Activated T-helper 2 cell treated with anti-CD3 and anti-CD28 coated beads, Interferon-gamma antibody, Interleukin-2, Interleukin-4, amounts not matched to agents 10 μg/mL and 5 μg/mL and 100 μg/mL, durations not matched to agents 14 hours and 24 hours and 36 hours (primary cell): Measurements from ENCODE around the gene TSHZ3. TPM values are rescaled to one million over a fixed set of nuclear protein-coding genes. Genes with fewer than 3 reads are reported as not detected.

Experiments used
- DNase-seq: peaks from one replicate; pipeline ENCODE4 v3.0.0; 2021; ENCODE audit warnings: low spot score
- H3K27ac Mint-ChIP-seq: one replicate; pipeline ENCODE4 v1.8.0; 2021; ENCODE audit warnings: mixed read lengths
- H3K27me3 Mint-ChIP-seq: one replicate; pipeline ENCODE4 v1.8.0; 2021; ENCODE audit warnings: low read depth, mixed read lengths
- H3K36me3 Mint-ChIP-seq: one replicate; pipeline ENCODE4 v1.8.0; 2021; ENCODE audit warnings: low read depth, mixed read lengths
- H3K4me1 Mint-ChIP-seq: one replicate; pipeline ENCODE4 v1.8.0; 2021; ENCODE audit warnings: low read depth, mixed read lengths
- H3K4me3 Mint-ChIP-seq: one replicate; pipeline ENCODE4 v1.8.0; 2021; ENCODE audit warnings: low read depth, mild to moderate bottlenecking, moderate library complexity, mixed read lengths
- H3K9me3 Mint-ChIP-seq: one replicate; pipeline ENCODE4 v1.8.0; 2021; ENCODE audit warnings: mixed read lengths
- intact Hi-C: fragments of 100-400 bp; cut with micrococcal nuclease; formaldehyde crosslinking; loops from one replicate; pipeline ENCODE4 v1.15.1; 2023
- total RNA-seq: library from RNA; stranded (reverse); gene quantifications from 2 replicates; pipeline ENCODE4 v1.2.3, GENCODE V29; 2022

Gene TSHZ3
- total RNA-seq, 1 donor from 2014 or later, result 0.66 TPM

GRCh38 chr19:31340042-31341025 lies 8.9 kb downstream of the TSHZ3 start:
- no peak for DNase-seq
- peaks cover 53% of the 10 kb centered on the region for H3K27me3 Mint-ChIP-seq

GRCh38 chr19:31339411-31339810 lies 9.8 kb downstream of the TSHZ3 start:
- Mint-ChIP-seq H3K4me3 (no peak overlapping the region), H3K4me1 (peaks cover 14% of the 10 kb centered on the region), H3K36me3 (no peaks in the 10 kb centered on the region), H3K27ac (no peak overlapping the region), H3K27me3 (peaks cover 45% of the 10 kb centered on the region), H3K9me3 (no peaks in the 10 kb centered on the region)
- intact Hi-C loops, result no loop called here
- no peak for DNase-seq

More at GRCh38 chr19:31340042-31341025, 8.9 kb downstream of the TSHZ3 start:
- intact Hi-C loops, result no loop called here
- peaks cover 14% of the 10 kb centered on the region for H3K4me1 Mint-ChIP-seq
- H3K9me3 Mint-ChIP-seq, result no peaks in the 10 kb centered on the region
- H3K27ac Mint-ChIP-seq, result no peak overlapping the region
- no peaks in the 10 kb centered on the region for H3K36me3 Mint-ChIP-seq
- H3K4me3 Mint-ChIP-seq, result no peak overlapping the region

GRCh38 chr19:31338069-31338776 lies 11.0 kb downstream of the TSHZ3 start:
- no peak for DNase-seq
- peaks cover 41% of the 10 kb centered on the region for H3K27me3 Mint-ChIP-seq
- H3K36me3 Mint-ChIP-seq, result no peaks in the 10 kb centered on the region

GRCh38 chr19:31337008-31337914 lies 12.0 kb downstream of the TSHZ3 start:
- intact Hi-C loops, result no loop called here
- DNase-seq, result no peak
- peaks cover 14% of the 10 kb centered on the region for H3K4me1 Mint-ChIP-seq
- no peak overlapping the region for H3K27ac Mint-ChIP-seq
- H3K4me3 Mint-ChIP-seq, result no peak overlapping the region
- H3K27me3 Mint-ChIP-seq, result peaks cover 36% of the 10 kb centered on the region
- H3K9me3 Mint-ChIP-seq, result no peaks in the 10 kb centered on the region
- H3K36me3 Mint-ChIP-seq, result no peaks in the 10 kb centered on the region

More at GRCh38 chr19:31338069-31338776, 11.0 kb downstream of the TSHZ3 start:
- peaks cover 14% of the 10 kb centered on the region for H3K4me1 Mint-ChIP-seq
- intact Hi-C loops, result no loop called here
- H3K9me3 Mint-ChIP-seq, result no peaks in the 10 kb centered on the region
- H3K27ac Mint-ChIP-seq, result no peak overlapping the region
- H3K4me3 Mint-ChIP-seq, result no peak overlapping the region

- Mint-ChIP-seq H3K4me1 (peaks cover 11% of the 10 kb centered on the region), H3K27me3 (peaks cover 29% of the 10 kb centered on the region), H3K9me3 (no peaks in the 10 kb centered on the region), H3K4me3 (no peak overlapping the region), H3K27ac (no peak overlapping the region), H3K36me3 (no peaks in the 10 kb centered on the region)
- no peak for DNase-seq
- intact Hi-C loops, result no loop called here
These were observed 13.5 kb downstream of the TSHZ3 start for GRCh38 chr19:31335716-31336115.

GRCh38 chr19:31334849-31335624 lies 14.2 kb downstream of the TSHZ3 start:
- Mint-ChIP-seq H3K36me3 (no peaks in the 10 kb centered on the region), H3K27ac (no peak overlapping the region), H3K4me3 (no peak overlapping the region), H3K9me3 (no peaks in the 10 kb centered on the region), H3K27me3 (peaks cover 26% of the 10 kb centered on the region), H3K4me1 (peaks cover 8% of the 10 kb centered on the region)
- DNase-seq, result no peak
- intact Hi-C loops, result no loop called here

- Mint-ChIP-seq H3K27ac (no peak overlapping the region), H3K4me3 (no peak overlapping the region), H3K4me1 (peaks cover 2% of the 10 kb centered on the region), H3K27me3 (peaks cover 22% of the 10 kb centered on the region), H3K36me3 (no peaks in the 10 kb centered on the region), H3K9me3 (no peaks in the 10 kb centered on the region)
- intact Hi-C loops, result no loop called here
- no peak for DNase-seq
These were observed 15.0 kb downstream of the TSHZ3 start for GRCh38 chr19:31334101-31334848.

- Mint-ChIP-seq H3K36me3 (no peaks in the 10 kb centered on the region), H3K9me3 (no peaks in the 10 kb centered on the region), H3K4me1 (no peaks in the 10 kb centered on the region), H3K27me3 (peaks cover 10% of the 10 kb centered on the region), H3K4me3 (no peak overlapping the region), H3K27ac (no peak overlapping the region)
- intact Hi-C loops, result no loop called here
- DNase-seq, result no peak
These were observed 17.1 kb downstream of the TSHZ3 start for GRCh38 chr19:31332096-31332495.

GRCh38 chr19:31331536-31331935 lies 17.7 kb downstream of the TSHZ3 start:
- Mint-ChIP-seq H3K27me3 (peaks cover 8% of the 10 kb centered on the region), H3K4me1 (no peaks in the 10 kb centered on the region), H3K36me3 (no peaks in the 10 kb centered on the region), H3K4me3 (no peak overlapping the region), H3K27ac (no peak overlapping the region), H3K9me3 (no peaks in the 10 kb centered on the region)
- intact Hi-C loops, result no loop called here
- DNase-seq, result no peak

- DNase-seq, result no peak
- no peak overlapping the region for H3K4me3 Mint-ChIP-seq
- H3K27me3 Mint-ChIP-seq, result peaks cover 4% of the 10 kb centered on the region
- H3K27ac Mint-ChIP-seq, result no peak overlapping the region
- H3K9me3 Mint-ChIP-seq, result no peaks in the 10 kb centered on the region
- intact Hi-C loops, result no loop called here
- H3K4me1 Mint-ChIP-seq, result no peaks in the 10 kb centered on the region
- H3K36me3 Mint-ChIP-seq, result no peaks in the 10 kb centered on the region
These were observed 18.5 kb downstream of the TSHZ3 start for GRCh38 chr19:31330761-31331160.

GRCh38 chr19:31330237-31330636 lies 19.0 kb downstream of the TSHZ3 start:
- no peaks in the 10 kb centered on the region for H3K4me1 Mint-ChIP-seq
- no peaks in the 10 kb centered on the region for H3K9me3 Mint-ChIP-seq
- H3K27ac Mint-ChIP-seq, result no peak overlapping the region
- no peak overlapping the region for H3K4me3 Mint-ChIP-seq
- intact Hi-C loops, result no loop called here
- no peaks in the 10 kb centered on the region for H3K36me3 Mint-ChIP-seq
- DNase-seq, result no peak
- H3K27me3 Mint-ChIP-seq, result no peaks in the 10 kb centered on the region
